ENCODE measurements around the gene ASPRV1. TPM values are rescaled to one million over a fixed set of nuclear protein-coding genes. Genes with fewer than 3 reads are reported as not detected.
"Not testable (repeated sequence)": the region's sequence is repeated elsewhere in the genome, so short reads cannot be mapped to it uniquely, and the experiment has no call there.

ASPRV1 gene
- polyA plus RNA-seq, 3 donors from 2014 or later: 0.09 to 1.8 (median 0.29) TPM

DNA sequence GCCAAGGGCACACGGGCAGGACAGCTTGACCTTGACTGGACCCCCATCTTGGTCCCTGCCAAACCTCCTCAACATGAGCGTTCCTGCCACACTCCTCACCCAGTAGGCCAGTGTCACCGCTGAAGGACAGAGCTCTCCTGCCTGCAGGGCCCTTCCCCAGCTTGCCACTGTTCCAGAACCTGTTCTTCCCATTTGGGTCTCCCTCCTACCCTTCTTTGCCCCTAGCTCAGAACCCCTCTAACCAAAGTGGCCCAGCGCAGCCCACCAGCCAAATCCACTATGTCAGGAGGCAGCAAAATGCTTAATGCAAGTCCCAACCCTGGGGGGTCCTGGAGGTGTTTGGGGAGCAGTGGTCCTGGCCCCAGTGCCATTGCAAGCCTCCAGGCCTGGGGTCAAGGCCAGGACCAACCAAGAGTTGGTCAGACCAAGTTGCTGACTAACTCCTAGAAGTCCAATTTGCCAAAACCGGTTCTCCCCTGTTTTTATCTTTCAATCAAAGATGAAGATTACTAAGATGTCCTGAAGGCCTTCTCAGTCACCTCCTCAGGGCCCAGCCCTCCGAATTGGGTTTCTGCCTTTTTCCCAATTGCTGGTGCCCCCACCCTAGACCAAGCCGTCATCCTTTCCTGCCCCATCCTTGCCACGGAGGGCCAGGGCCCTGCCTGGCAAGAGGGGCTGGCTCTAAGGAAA is 4.5 kb upstream of the ASPRV1 start:
- no peaks in the 10 kb centered on the region for H3K36me3 Mint-ChIP-seq
- H3K9me3 Mint-ChIP-seq: no peaks in the 10 kb centered on the region
- peaks cover 1 to 8% (median 2%) of the 10 kb centered on the region in 3 donors for H3K27me3 Mint-ChIP-seq (ENCODE audit: low read depth in 3 of 3)
- no peak overlapping the region for H3K4me3 Mint-ChIP-seq
- no peak overlapping the region for H3K27ac Mint-ChIP-seq
- no peaks in the 10 kb centered on the region for H3K4me1 Mint-ChIP-seq
- no peak for DNase-seq

DNA sequence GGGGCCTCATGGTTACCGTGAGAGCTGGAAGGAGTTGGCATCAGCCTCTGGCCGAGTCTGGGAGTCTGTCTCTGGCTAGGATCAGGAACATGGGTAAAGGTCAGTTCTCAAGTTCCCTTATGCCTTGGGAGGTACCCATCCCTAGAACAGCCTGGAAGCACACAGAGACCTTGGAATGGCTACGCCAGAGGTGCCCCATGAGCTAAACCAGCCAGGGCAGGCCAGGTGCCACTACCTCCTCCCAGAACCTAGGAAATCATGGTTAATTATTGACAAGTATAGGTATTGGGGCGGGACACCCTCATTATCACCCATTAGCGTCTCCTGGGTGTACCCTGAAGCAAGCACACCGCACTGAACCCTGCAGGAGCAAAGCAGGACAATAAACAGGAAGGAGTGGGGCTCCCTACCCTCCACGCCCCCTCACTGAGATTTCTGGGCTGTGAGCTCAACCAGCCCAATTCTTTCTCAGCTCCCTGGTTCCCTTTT is 3.0 kb upstream of the ASPRV1 start:
- Mint-ChIP-seq H3K36me3 (peaks cover 0 to 5% (median 0%) of the 10 kb centered on the region in 3 donors), H3K4me3 (no peak overlapping the region), H3K4me1 (peaks cover 0 to 2% of the 10 kb centered on the region in 2 donors), H3K27ac (peak overlapping the region in 1 of 6 donors; percentile 58), H3K9me3 (no peaks in the 10 kb centered on the region), H3K27me3 (ENCODE audit: low read depth in 3 of 3) (peaks cover 3 to 4% (median 3%) of the 10 kb centered on the region in 3 donors)
- no peak for DNase-seq

DNA sequence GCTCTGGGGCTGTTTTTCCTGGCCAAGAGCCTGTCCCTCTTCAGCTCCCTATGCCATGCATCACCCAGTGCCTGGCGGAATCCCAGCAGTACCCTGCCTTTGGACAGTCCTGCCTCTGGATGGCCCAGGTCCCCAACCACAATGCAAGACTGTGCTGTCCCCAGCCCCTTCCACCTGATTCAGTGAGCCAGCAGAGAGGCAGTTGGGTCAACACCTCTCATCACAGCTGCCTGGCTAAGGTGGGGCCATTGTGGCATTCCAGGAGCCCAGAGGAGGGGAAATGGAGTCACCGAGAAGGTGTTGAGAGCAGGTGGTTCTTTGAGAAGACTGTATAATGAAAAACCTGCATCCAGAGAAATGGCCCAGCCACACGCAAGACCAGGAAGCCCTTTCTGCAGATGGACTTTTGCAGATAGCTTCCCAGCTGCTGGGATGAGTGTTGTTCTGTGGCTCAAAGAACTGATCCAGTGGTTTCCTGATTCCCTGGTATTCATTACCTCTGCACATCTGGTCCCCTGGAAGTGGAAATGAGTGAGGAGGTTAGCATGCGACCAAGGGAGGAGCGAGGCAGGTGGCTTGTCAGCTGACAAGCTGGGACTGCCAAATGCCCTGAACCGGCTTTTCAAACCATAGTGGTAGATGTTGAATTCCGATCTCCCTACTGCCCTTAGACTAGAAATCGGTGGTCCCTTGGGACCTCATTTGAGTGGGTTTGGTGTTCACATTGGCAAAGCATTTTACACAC is 1.7 kb upstream of the ASPRV1 start:
- H3K27ac Mint-ChIP-seq: no peak overlapping the region
- no peak overlapping the region for H3K4me3 Mint-ChIP-seq
- peaks cover 1 to 3% of the 10 kb centered on the region in 2 donors for H3K4me1 Mint-ChIP-seq
- H3K9me3 Mint-ChIP-seq: no peaks in the 10 kb centered on the region
- DNase-seq: no peak
- peaks cover 2 to 6% (median 3%) of the 10 kb centered on the region in 3 donors for H3K27me3 Mint-ChIP-seq (ENCODE audit: low read depth in 3 of 3)
- H3K36me3 Mint-ChIP-seq: peaks cover 0 to 5% (median 0%) of the 10 kb centered on the region in 3 donors

DNA sequence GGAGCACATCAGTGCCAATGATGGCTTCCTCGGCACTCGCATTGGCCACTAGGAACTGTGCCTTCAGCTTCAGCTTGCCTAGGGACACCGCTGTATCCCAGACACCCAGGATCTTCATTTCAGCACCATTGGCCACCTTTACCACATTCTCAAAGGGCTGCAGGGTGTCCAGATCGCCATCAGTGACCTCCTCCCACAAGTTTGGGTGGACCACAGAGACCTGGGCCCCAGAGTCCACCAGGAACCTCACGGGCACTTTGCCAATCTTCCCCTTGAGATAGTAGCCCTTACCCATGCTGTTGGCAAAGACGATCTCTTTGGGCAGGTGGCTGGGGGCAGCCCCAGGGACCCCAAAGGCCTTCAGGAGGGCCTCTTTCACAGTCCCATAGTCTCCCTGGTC is 610 bp downstream of the ASPRV1 start:
- no peak overlapping the region for H3K27ac Mint-ChIP-seq
- H3K27me3 Mint-ChIP-seq (ENCODE audit: low read depth in 3 of 3): peaks cover 3 to 6% (median 5%) of the 10 kb centered on the region in 3 donors
- no peaks in the 10 kb centered on the region for H3K9me3 Mint-ChIP-seq
- DNase-seq: no peak
- peaks cover 10% of the 10 kb centered on the region in 2 donors for H3K4me1 Mint-ChIP-seq
- no peak overlapping the region for H3K4me3 Mint-ChIP-seq
- H3K36me3 Mint-ChIP-seq: peaks cover 0 to 8% (median 0%) of the 10 kb centered on the region in 3 donors

DNA sequence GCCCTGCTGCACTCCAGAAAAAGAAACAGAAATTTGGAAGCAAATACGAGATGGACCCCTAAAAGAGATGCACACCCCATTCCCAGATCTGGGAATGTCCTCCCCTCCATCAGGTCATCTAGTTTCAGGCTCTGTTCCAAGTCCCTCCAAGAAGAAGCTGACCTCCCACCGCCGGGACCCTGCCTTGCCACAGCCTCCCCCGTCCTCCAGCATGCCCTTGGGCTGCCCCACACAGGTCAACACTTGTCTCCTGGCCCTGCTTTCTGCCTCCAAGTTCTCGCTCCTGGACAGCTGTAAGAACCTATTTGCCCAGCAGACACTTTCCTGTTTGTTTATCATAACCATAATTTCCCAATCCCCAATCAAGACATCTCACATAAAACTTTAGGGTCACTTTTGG is 2.0 kb downstream of the ASPRV1 start:
- Mint-ChIP-seq H3K9me3 (peaks cover 0 to 2% (median 0%) of the 10 kb centered on the region in 6 donors), H3K4me3 (no peak overlapping the region), H3K27ac (peak overlapping the region in 4 of 6 donors; percentile 3 to 57 (median 32)), H3K36me3 (peaks cover 0 to 8% (median 0%) of the 10 kb centered on the region in 3 donors), H3K4me1 (peaks cover 10% of the 10 kb centered on the region in 2 donors), H3K27me3 (ENCODE audit: low read depth in 3 of 3) (peaks cover 3 to 5% (median 4%) of the 10 kb centered on the region in 3 donors)
- DNase-seq: no peak

- H3K36me3 Mint-ChIP-seq: peaks cover 0 to 8% (median 0%) of the 10 kb centered on the region in 3 donors
- peaks cover 10% of the 10 kb centered on the region in 2 donors for H3K4me1 Mint-ChIP-seq
- H3K27me3 Mint-ChIP-seq (ENCODE audit: low read depth in 3 of 3): peaks cover 3 to 5% (median 4%) of the 10 kb centered on the region in 3 donors
- H3K4me3 Mint-ChIP-seq: no peak overlapping the region
- no peak overlapping the region for H3K27ac Mint-ChIP-seq
- no peak for DNase-seq
- H3K9me3 Mint-ChIP-seq: peaks cover 0 to 2% (median 0%) of the 10 kb centered on the region in 6 donors
Measured at GRCh38 chr2:69958480-69958879, 3.0 kb downstream of the ASPRV1 start.

- no peak overlapping the region for H3K4me3 Mint-ChIP-seq
- H3K36me3 Mint-ChIP-seq: peaks cover 0 to 8% (median 0%) of the 10 kb centered on the region in 3 donors
- peaks cover 0 to 2% (median 0%) of the 10 kb centered on the region in 6 donors for H3K9me3 Mint-ChIP-seq
- H3K27ac Mint-ChIP-seq: peak overlapping the region in 2 of 6 donors; percentile 20 to 45
- peaks cover 3 to 5% (median 4%) of the 10 kb centered on the region in 3 donors for H3K27me3 Mint-ChIP-seq (ENCODE audit: low read depth in 3 of 3)
- DNase-seq: no peak
- peaks cover 10% of the 10 kb centered on the region in 2 donors for H3K4me1 Mint-ChIP-seq
Measured at GRCh38 chr2:69957965-69958364, 3.5 kb downstream of the ASPRV1 start.

DNA sequence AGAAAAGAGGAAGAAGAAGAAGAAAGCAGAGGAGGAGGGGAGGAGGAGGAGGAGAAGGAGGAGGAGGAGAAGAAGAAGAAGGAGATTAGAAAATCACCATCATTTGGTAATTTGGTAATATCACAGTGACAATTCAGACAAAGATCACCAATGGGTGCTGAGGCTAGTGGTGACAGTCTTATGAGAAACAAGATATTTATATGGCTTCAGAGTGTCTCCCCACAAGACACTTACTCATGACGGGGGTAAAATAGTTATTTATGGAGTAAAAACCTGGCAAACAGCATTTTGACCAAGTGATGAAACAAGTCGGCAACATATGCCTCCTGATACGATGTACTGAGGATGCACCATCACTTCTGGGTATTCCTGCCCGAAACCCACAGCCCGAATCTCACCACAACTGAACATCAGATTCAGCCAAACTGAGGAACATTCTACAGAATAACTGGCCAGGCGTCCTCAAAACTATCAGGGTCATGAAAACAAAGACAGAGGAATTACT is 4.9 kb downstream of the ASPRV1 start:
- peaks cover 0 to 8% (median 0%) of the 10 kb centered on the region in 3 donors for H3K36me3 Mint-ChIP-seq
- peaks cover 0 to 2% (median 0%) of the 10 kb centered on the region in 6 donors for H3K9me3 Mint-ChIP-seq
- peak overlapping the region in 1 of 6 donors; percentile 39 for H3K27ac Mint-ChIP-seq
- no peak overlapping the region for H3K4me3 Mint-ChIP-seq
- no peak for DNase-seq
- peaks cover 10% of the 10 kb centered on the region in 2 donors for H3K4me1 Mint-ChIP-seq
- H3K27me3 Mint-ChIP-seq (ENCODE audit: low read depth in 3 of 3): peaks cover 3 to 7% (median 4%) of the 10 kb centered on the region in 3 donors

GRCh38 chr2:69955029-69955428 is 6.4 kb downstream of the ASPRV1 start:
- Mint-ChIP-seq H3K27ac (no peak overlapping the region), H3K9me3 (peaks cover 0 to 2% (median 0%) of the 10 kb centered on the region in 6 donors), H3K4me1 (peaks cover 10% of the 10 kb centered on the region in 2 donors), H3K27me3 (ENCODE audit: low read depth in 3 of 3) (peaks cover 4 to 6% (median 6%) of the 10 kb centered on the region in 3 donors), H3K36me3 (peaks cover 0 to 8% (median 0%) of the 10 kb centered on the region in 3 donors), H3K4me3 (no peak overlapping the region)
- no peak for DNase-seq

- H3K36me3 Mint-ChIP-seq: peaks cover 0 to 4% (median 0%) of the 10 kb centered on the region in 3 donors
- H3K4me1 Mint-ChIP-seq: peaks cover 9 to 11% of the 10 kb centered on the region in 2 donors
- peaks cover 2 to 7% (median 6%) of the 10 kb centered on the region in 3 donors for H3K27me3 Mint-ChIP-seq (ENCODE audit: low read depth in 3 of 3)
- no peak overlapping the region for H3K4me3 Mint-ChIP-seq
- H3K27ac Mint-ChIP-seq: peak overlapping the region in 1 of 6 donors; percentile 50
- DNase-seq: no peak
- H3K9me3 Mint-ChIP-seq: peaks cover 0 to 2% (median 0%) of the 10 kb centered on the region in 6 donors
Measured at GRCh38 chr2:69954084-69954483, 7.3 kb downstream of the ASPRV1 start.

GRCh38 chr2:69952336-69953115 is 8.9 kb downstream of the ASPRV1 start:
- no peak for DNase-seq
- peaks cover 0 to 2% (median 0%) of the 10 kb centered on the region in 6 donors for H3K9me3 Mint-ChIP-seq
- H3K36me3 Mint-ChIP-seq: peaks cover 0 to 4% (median 0%) of the 10 kb centered on the region in 3 donors
- peak overlapping the region in 2 of 6 donors; percentile 6 to 79 for H3K27ac Mint-ChIP-seq
- H3K27me3 Mint-ChIP-seq (ENCODE audit: low read depth in 3 of 3): peaks cover 3 to 10% (median 5%) of the 10 kb centered on the region in 3 donors
- H3K4me3 Mint-ChIP-seq: no peak overlapping the region
- H3K4me1 Mint-ChIP-seq: peaks cover 11 to 14% of the 10 kb centered on the region in 2 donors

GRCh38 chr2:69950671-69951070 is 10.8 kb downstream of the ASPRV1 start:
- not testable (repeated sequence) for H3K4me3 Mint-ChIP-seq

GRCh38 chr2:69950241-69950640 is 11.2 kb downstream of the ASPRV1 start:
- Mint-ChIP-seq H3K27ac (no peak overlapping the region), H3K36me3 (no peaks in the 10 kb centered on the region), H3K27me3 (ENCODE audit: low read depth in 3 of 3) (peaks cover 5 to 12% (median 6%) of the 10 kb centered on the region in 3 donors), H3K4me1 (peaks cover 33 to 34% of the 10 kb centered on the region in 2 donors), H3K4me3 (no peak overlapping the region), H3K9me3 (peaks cover 0 to 2% (median 0%) of the 10 kb centered on the region in 6 donors)
- no peak for DNase-seq

More at GRCh38 chr2:69950671-69951070, 10.8 kb downstream of the ASPRV1 start:
- H3K27ac Mint-ChIP-seq, H3K9me3 Mint-ChIP-seq, DNase-seq, H3K36me3 Mint-ChIP-seq: not testable (repeated sequence)
- Mint-ChIP-seq H3K4me1 (peaks cover 28 to 30% of the 10 kb centered on the region in 2 donors), H3K27me3 (ENCODE audit: low read depth in 3 of 3) (peaks cover 5 to 12% (median 6%) of the 10 kb centered on the region in 3 donors)

Data from immature natural killer cell (primary cell).